Gastroesophageal sphincter (tissue), 4 donors: ENCODE results near the gene NHERF2. TPM values are rescaled to one million over a fixed set of nuclear protein-coding genes. Genes with fewer than 3 reads are reported as not detected.

Experiments used
- ATAC-seq: fragments of 150-250 bp; one replicate; pipeline ENCODE4 v1.9.1; 2016; ENCODE audit warnings: mild to moderate bottlenecking, moderate library complexity
- H3K27ac ChIP-seq, 4 donors: fragments of 200-600 bp; sonication (generic) in 3 of 4; 1 replicate in 3 of 4; 2 replicates in 1 of 4; pipeline ENCODE4 v1.5.1; 2016 to 2019
- H3K27me3 ChIP-seq: fragments of 200-600 bp; sonication (generic); one replicate; pipeline ENCODE4 v1.5.1; 2019
- H3K36me3 ChIP-seq, 2 donors: fragments of 200-600 bp; sonication (generic); one replicate each; pipeline ENCODE4 v1.5.1; 2019; ENCODE audit warnings: control low read depth in 1 of 2
- H3K4me1 ChIP-seq, 3 donors: fragments of 200-600 bp; sonication (generic); 1 replicate in 2 of 3; 2 replicates in 1 of 3; pipeline ENCODE4 v1.5.1; 2016 to 2019; ENCODE audit warnings: control low read depth in 2 of 3
- H3K4me3 ChIP-seq, 2 donors: fragments of 200-600 bp; sonication (generic); one replicate each; pipeline ENCODE4 v1.5.1; 2019; ENCODE audit warnings: mild to moderate bottlenecking in 1 of 2, moderate library complexity in 1 of 2
- H3K9me3 ChIP-seq, 3 donors: fragments of 200-600 bp; sonication (generic); one replicate each; pipeline ENCODE4 v1.5.1; 2017 to 2019; ENCODE audit warnings: control low read depth in 2 of 3
- EP300 ChIP-seq: sonication (generic); formaldehyde crosslinking; IDR thresholded peaks from one replicate; pipeline ENCODE4 v1.6.1; 2017; ENCODE audit warnings: antibody characterized with exemption, mild to moderate bottlenecking
- POLR2A ChIP-seq, 2 donors: fragments of 450-650 bp; IDR thresholded peaks; one replicate each; pipeline ENCODE4 v1.6.1; 2017; ENCODE audit warnings: antibody characterized with exemption in 2 of 2, mild to moderate bottlenecking in 2 of 2, moderate library complexity in 1 of 2
- POLR2AphosphoS5 ChIP-seq: sonication (generic); formaldehyde crosslinking; IDR thresholded peaks from one replicate; pipeline ENCODE4 v1.6.1; 2017; ENCODE audit warnings: antibody characterized with exemption
- WGBS, 2 donors: methylation state at CpG; one replicate each; pipeline ENCODE4 v1.1.5; 2018; ENCODE audit warnings: low coverage in 1 of 2; 5-methylcytosine and 5-hydroxymethylcytosine counted together
- total RNA-seq, 4 donors: library from RNA; depleted of rRNA; stranded (reverse); fragments of >200 nt; gene quantifications; one replicate each; pipeline ENCODE4 v1.1.0, GENCODE V29; 2016
- TF ChIP-seq, protein P1 (sequence below), 4 experiments: fragments of 200-600 bp in 2 of 4; fragments of 450-650 bp in 2 of 4; sonication (generic) in 1 of 4; IDR thresholded peaks; one replicate each; pipeline ENCODE4 v1.5.1; 2017 to 2019; ENCODE audit warnings: antibody characterized with exemption in 4 of 4, mild to moderate bottlenecking in 2 of 4, moderate library complexity in 2 of 4

NHERF2 gene
- total RNA-seq, 4 donors from 2014 or later = 43.8 to 106 (median 63.8) TPM

DNA sequence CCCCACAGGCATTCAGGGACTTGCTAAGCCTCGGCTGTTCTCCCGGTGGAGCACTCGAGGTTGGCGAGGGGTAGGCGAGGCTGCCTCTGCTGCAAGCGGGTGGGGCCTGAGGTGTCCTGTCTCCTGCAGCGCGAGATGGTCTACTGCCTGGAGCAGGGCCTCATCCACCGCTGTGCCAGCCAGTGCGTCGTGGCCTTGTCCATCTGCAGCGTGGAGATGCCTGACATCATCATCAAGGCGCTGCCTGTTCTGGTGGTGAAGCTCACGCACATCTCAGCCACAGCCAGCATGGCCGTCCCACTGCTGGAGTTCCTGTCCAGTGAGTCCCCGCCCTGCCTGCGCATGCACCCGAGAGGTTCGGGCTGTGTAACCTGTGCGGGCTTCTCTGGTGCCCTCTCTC is 47.4 kb downstream of the NHERF2 start:
- TF ChIP-seq POLR2A (IDR thresholded peaks at IDR 0.05) (no peak), POLR2AphosphoS5 (no peak), EP300 (no peak)
- TF ChIP-seq, protein P1, sequence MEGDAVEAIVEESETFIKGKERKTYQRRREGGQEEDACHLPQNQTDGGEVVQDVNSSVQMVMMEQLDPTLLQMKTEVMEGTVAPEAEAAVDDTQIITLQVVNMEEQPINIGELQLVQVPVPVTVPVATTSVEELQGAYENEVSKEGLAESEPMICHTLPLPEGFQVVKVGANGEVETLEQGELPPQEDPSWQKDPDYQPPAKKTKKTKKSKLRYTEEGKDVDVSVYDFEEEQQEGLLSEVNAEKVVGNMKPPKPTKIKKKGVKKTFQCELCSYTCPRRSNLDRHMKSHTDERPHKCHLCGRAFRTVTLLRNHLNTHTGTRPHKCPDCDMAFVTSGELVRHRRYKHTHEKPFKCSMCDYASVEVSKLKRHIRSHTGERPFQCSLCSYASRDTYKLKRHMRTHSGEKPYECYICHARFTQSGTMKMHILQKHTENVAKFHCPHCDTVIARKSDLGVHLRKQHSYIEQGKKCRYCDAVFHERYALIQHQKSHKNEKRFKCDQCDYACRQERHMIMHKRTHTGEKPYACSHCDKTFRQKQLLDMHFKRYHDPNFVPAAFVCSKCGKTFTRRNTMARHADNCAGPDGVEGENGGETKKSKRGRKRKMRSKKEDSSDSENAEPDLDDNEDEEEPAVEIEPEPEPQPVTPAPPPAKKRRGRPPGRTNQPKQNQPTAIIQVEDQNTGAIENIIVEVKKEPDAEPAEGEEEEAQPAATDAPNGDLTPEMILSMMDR (IDR thresholded peaks at IDR 0.05) = no peak
- H3K27ac ChIP-seq = no peak overlapping the region
- no peaks in the 10 kb centered on the region for H3K9me3 ChIP-seq
- H3K36me3 ChIP-seq = peaks cover 0 to 100% of the 10 kb centered on the region in 2 donors
- no peaks in the 10 kb centered on the region for H3K4me1 ChIP-seq
- no peak overlapping the region for H3K4me3 ChIP-seq
- 80% methylated on average over 1 of the region's 20 CpGs; no CpG with 5 or more reads in 1 of the 2 donors for WGBS, 2 donors
- H3K27me3 ChIP-seq = no peaks in the 10 kb centered on the region
- no peak for ATAC-seq

DNA sequence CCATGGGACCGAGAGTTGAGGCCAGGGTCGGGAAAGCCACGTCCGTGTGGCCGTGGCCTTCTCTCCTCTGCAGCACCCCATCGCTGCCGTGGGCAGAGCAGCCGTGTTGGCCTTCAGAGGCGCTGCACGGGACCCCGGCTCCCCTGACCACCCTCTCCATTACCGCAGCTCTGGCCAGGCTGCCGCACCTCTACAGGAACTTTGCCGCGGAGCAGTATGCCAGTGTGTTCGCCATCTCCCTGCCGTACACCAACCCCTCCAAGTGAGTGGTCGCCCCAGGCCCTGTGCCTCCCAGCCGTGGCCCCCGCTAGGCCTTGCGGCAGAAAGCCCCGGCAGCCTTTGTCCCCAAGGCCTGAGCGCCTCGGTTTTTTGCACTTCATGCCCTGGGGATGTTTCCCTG is 48.9 kb downstream of the NHERF2 start:
- peaks cover 0 to 100% of the 10 kb centered on the region in 2 donors for H3K36me3 ChIP-seq
- WGBS, 2 donors = 79 to 100% methylated on average over 3 to 7 of the region's 24 CpGs
- ATAC-seq = no peak
- H3K4me3 ChIP-seq = no peak overlapping the region
- H3K27ac ChIP-seq = no peak overlapping the region
- H3K9me3 ChIP-seq = no peaks in the 10 kb centered on the region
- no peaks in the 10 kb centered on the region for H3K27me3 ChIP-seq
- TF ChIP-seq EP300 = no peak
- TF ChIP-seq POLR2AphosphoS5 = no peak
- TF ChIP-seq, protein P1 (IDR thresholded peaks at IDR 0.05) = no peak
- no peak for TF ChIP-seq POLR2A (IDR thresholded peaks at IDR 0.05)
- H3K4me1 ChIP-seq = no peaks in the 10 kb centered on the region

DNA sequence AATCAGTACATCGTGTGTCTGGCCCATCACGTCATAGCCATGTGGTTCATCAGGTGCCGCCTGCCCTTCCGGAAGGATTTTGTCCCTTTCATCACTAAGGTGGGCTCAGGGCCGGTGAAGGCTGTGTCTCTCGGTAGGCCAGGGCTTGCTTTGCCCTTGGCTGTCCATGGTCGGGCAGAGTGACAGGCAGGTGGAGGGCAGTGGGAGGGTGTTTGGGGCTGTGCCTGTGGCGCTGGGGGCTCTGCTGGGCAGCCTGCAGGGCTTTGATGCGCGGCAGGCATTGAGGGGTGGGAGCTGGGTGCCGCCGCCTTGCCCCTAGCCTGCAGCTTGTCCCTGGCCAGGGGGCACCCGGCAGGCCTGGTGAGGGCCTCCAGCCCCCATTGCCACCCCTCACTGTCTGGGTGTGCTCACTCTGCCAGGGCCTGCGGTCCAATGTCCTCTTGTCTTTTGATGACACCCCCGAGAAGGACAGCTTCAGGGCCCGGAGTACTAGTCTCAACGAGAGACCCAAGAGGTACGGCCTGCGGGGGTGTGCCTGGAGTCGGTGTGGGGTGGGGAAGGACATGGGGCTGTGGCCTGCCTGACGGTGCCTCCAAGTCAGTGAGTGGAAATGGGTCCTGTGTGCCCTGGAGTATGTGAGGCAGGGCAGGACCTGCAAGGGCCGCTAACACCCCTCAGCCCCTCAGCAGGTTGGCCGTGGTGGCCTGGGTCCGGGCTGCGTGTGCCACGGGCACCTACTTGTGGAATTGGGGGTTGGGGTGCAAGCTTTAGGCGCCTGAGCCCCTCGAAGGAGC is 49.6 kb downstream of the NHERF2 start:
- Histone ChIP-seq H3K4me1 (peaks cover 0 to 3% (median 0%) of the 10 kb centered on the region in 3 donors), H3K9me3 (no peaks in the 10 kb centered on the region), H3K4me3 (no peak overlapping the region), H3K27ac (no peak overlapping the region), H3K27me3 (no peaks in the 10 kb centered on the region), H3K36me3 (peaks cover 0 to 100% of the 10 kb centered on the region in 2 donors)
- 93% methylated on average over 5 of the region's 28 CpGs; no CpG with 5 or more reads in 1 of the 2 donors for WGBS, 2 donors
- ATAC-seq = no peak
- TF ChIP-seq, protein P1 (IDR thresholded peaks at IDR 0.05) = no peak
- TF ChIP-seq POLR2A (IDR thresholded peaks at IDR 0.05) (no peak), POLR2AphosphoS5 (no peak), EP300 (no peak)

DNA sequence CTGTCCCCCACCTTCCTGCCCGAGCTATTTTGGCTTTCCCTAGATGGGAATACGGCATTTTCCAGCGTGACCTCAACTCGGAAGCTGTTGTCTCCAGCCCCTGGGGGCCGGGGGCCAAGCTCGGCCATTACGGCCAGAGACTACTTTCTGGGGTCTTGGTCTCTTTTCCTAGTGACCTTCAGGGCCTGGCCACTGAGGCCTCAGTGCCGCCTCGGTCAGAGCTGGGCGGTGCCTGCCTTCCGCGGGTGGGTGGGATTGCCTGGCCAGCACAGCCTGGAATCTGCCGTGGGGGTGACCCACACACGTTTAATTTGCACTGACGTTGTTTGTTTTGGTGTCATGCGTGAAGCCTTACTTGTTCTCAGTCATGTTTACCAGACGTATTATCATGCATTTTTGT is 50.3 kb downstream of the NHERF2 start:
- no peak overlapping the region for H3K4me3 ChIP-seq
- TF ChIP-seq, protein P1 (IDR thresholded peaks at IDR 0.05) = no peak
- TF ChIP-seq EP300 (no peak), POLR2A (IDR thresholded peaks at IDR 0.05) (no peak), POLR2AphosphoS5 (no peak)
- 84 to 86% methylated on average over 5 to 15 of the region's 17 CpGs for WGBS, 2 donors
- peaks cover 0 to 10% (median 0%) of the 10 kb centered on the region in 3 donors for H3K4me1 ChIP-seq
- H3K27me3 ChIP-seq = no peaks in the 10 kb centered on the region
- peaks cover 0 to 100% of the 10 kb centered on the region in 2 donors for H3K36me3 ChIP-seq
- ATAC-seq = no peak
- no peak overlapping the region for H3K27ac ChIP-seq
- H3K9me3 ChIP-seq = no peaks in the 10 kb centered on the region

DNA sequence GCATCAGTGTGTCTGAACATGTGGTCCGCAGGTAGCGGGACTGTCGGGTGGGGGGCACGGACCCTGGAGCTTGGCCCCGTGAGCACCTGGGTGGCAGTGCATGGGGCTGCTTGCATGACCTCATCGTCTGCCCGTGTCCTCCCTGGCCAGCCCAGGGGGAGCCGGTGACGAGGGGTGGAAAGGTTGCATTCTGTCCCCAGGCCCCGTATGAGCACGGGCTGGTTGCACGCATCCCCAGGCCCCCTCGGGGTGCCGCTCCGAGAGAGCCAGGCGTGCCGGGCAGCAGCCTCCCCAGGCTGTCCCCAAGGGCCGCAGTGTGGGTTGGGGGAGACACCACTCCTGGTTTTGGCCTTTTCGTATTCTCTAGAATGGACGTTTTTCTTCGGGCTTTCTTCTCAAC is 51.0 kb downstream of the NHERF2 start:
- TF ChIP-seq, protein P1 (IDR thresholded peaks at IDR 0.05) = no peak
- TF ChIP-seq POLR2AphosphoS5 = no peak
- TF ChIP-seq POLR2A (IDR thresholded peaks at IDR 0.05) = no peak
- TF ChIP-seq EP300 = no peak
- ATAC-seq = no peak
- H3K4me1 ChIP-seq = peaks cover 0 to 17% (median under 1%) of the 10 kb centered on the region in 3 donors
- no peaks in the 10 kb centered on the region for H3K27me3 ChIP-seq
- H3K36me3 ChIP-seq = peaks cover 0 to 100% of the 10 kb centered on the region in 2 donors
- H3K27ac ChIP-seq = no peak overlapping the region
- 86% methylated on average over 10 of the region's 21 CpGs; no CpG with 5 or more reads in 1 of the 2 donors for WGBS, 2 donors
- H3K9me3 ChIP-seq = no peaks in the 10 kb centered on the region
- no peak overlapping the region for H3K4me3 ChIP-seq
